NCI-H748 (cell line): Measurements from ENCODE around the gene LDLRAD3.
"Not testable (repeated sequence)": the region's sequence is repeated elsewhere in the genome, so short reads cannot be mapped to it uniquely, and the experiment has no call there.

ENCODE experiments used
- DNase-seq: peaks from one replicate; lab custom pipeline; 2025; ENCODE audit not compliant: unreplicated experiment; lab: John Stamatoyannopoulos, UW

LDLRAD3 gene

GRCh38 chr11:36153551-36153950, 209.7 kb downstream of the LDLRAD3 start:
- DNase-seq: no peak

GRCh38 chr11:36155124-36155561, 211.3 kb downstream of the LDLRAD3 start:
- no peak for DNase-seq

GRCh38 chr11:36155770-36156160, 211.9 kb downstream of the LDLRAD3 start:
- no peak for DNase-seq

GRCh38 chr11:36156161-36156816, 212.4 kb downstream of the LDLRAD3 start:
- DNase-seq: no peak

- no peak for DNase-seq
Measured at GRCh38 chr11:36156817-36157519, 213.1 kb downstream of the LDLRAD3 start.

- no peak for DNase-seq
Measured at GRCh38 chr11:36160091-36160490, 216.2 kb downstream of the LDLRAD3 start.

GRCh38 chr11:36161572-36161971, 217.7 kb downstream of the LDLRAD3 start:
- no peak for DNase-seq

- DNase-seq: no peak
Measured at GRCh38 chr11:36162006-36162882, 218.4 kb downstream of the LDLRAD3 start.

GRCh38 chr11:36162883-36163434, 219.1 kb downstream of the LDLRAD3 start:
- DNase-seq: no peak

GRCh38 chr11:36164506-36165250, 220.8 kb downstream of the LDLRAD3 start:
- no peak for DNase-seq

GRCh38 chr11:36165621-36166397, 221.9 kb downstream of the LDLRAD3 start:
- no peak for DNase-seq

- no peak for DNase-seq
Measured at GRCh38 chr11:36167073-36167472, 223.2 kb downstream of the LDLRAD3 start.

GRCh38 chr11:36167729-36168128, 223.9 kb downstream of the LDLRAD3 start:
- no peak for DNase-seq

GRCh38 chr11:36177836-36178235, 234.0 kb downstream of the LDLRAD3 start:
- DNase-seq: no peak

- no peak for DNase-seq
Measured at GRCh38 chr11:36186340-36187175, 242.7 kb downstream of the LDLRAD3 start.

- DNase-seq: no peak
Measured at GRCh38 chr11:36187622-36188021, 243.8 kb downstream of the LDLRAD3 start.

GRCh38 chr11:36189735-36190134, 245.9 kb downstream of the LDLRAD3 start:
- DNase-seq: not testable (repeated sequence)

- no peak for DNase-seq
Measured at GRCh38 chr11:36191941-36192340, 248.1 kb downstream of the LDLRAD3 start.
